Mesendoderm (in vitro differentiated cells): ENCODE measurements around the gene ITGA2B.

Experiments used
- DNase-seq: peaks from one replicate; pipeline ENCODE4 v3.0.0; 2013
- H2AK5ac ChIP-seq: 2 replicates; pipeline ENCODE4 v1.6.1; 2013; ENCODE audit warnings: low read length, inconsistent platforms
- H2BK120ac ChIP-seq: 2 replicates; pipeline ENCODE4 v1.6.1; 2013; ENCODE audit warnings: low read depth, mild to moderate bottlenecking, low read length, moderate library complexity, mixed read lengths
- H2BK15ac ChIP-seq: replicated peaks from 2 replicates; pipeline ENCODE4 v1.6.1; 2013; ENCODE audit warnings: low read depth, mild to moderate bottlenecking, moderate library complexity
- H2BK5ac ChIP-seq: 2 replicates; pipeline ENCODE4 v1.6.1; 2013; ENCODE audit warnings: low read length, inconsistent platforms
- H3K18ac ChIP-seq: 2 replicates; pipeline ENCODE4 v1.6.1; 2013; ENCODE audit warnings: mild to moderate bottlenecking, low read length, mixed read lengths
- H3K23ac ChIP-seq: one replicate; pipeline ENCODE4 v1.6.1; 2013; ENCODE audit warnings: low read length
- H3K27ac ChIP-seq: 2 replicates; pipeline ENCODE4 v1.5.1; 2013; ENCODE audit warnings: low read depth, mild to moderate bottlenecking, inconsistent platforms, low read length, moderate library complexity
- H3K27me3 ChIP-seq: 2 replicates; pipeline ENCODE4 v1.6.1; 2013; ENCODE audit warnings: low read length, control low read depth, mild to moderate bottlenecking, inconsistent platforms; ENCODE audit not compliant: insufficient read depth, poor library complexity
- H3K36me3 ChIP-seq: 2 replicates; pipeline ENCODE4 v1.6.1; 2013; ENCODE audit warnings: low read length, inconsistent platforms; ENCODE audit not compliant: control insufficient read depth, insufficient read depth
- H3K4ac ChIP-seq: one replicate; pipeline ENCODE4 v1.6.1; 2013; ENCODE audit warnings: low read depth, mild to moderate bottlenecking, low read length, moderate library complexity
- H3K4me1 ChIP-seq: 2 replicates; pipeline ENCODE4 v1.6.1; 2013; ENCODE audit warnings: low read depth, low read length, inconsistent platforms; ENCODE audit not compliant: control insufficient read depth
- H3K4me2 ChIP-seq: 2 replicates; pipeline ENCODE4 v1.6.1; 2013; ENCODE audit warnings: low read length
- H3K4me3 ChIP-seq: 2 replicates; pipeline ENCODE4 v1.5.1; 2013; ENCODE audit warnings: mild to moderate bottlenecking, low read length
- H3K56ac ChIP-seq: one replicate; pipeline ENCODE4 v1.6.1; 2013; ENCODE audit warnings: low read length
- H3K79me1 ChIP-seq: 2 replicates; pipeline ENCODE4 v1.6.1; 2013; ENCODE audit warnings: low read length, inconsistent platforms
- H3K79me2 ChIP-seq: 2 replicates; pipeline ENCODE4 v1.6.1; 2013; ENCODE audit warnings: mild to moderate bottlenecking, low read length; ENCODE audit not compliant: control insufficient read depth, insufficient read depth
- H3K9ac ChIP-seq: 2 replicates; pipeline ENCODE4 v1.6.1; 2013; ENCODE audit warnings: low read length, inconsistent platforms
- H4K5ac ChIP-seq: one replicate; pipeline ENCODE4 v1.6.1; 2013; ENCODE audit warnings: low read length
- H4K8ac ChIP-seq: one replicate; pipeline ENCODE4 v1.6.1; 2013; ENCODE audit warnings: low read depth, mild to moderate bottlenecking, control low read depth, low read length, moderate library complexity
- WGBS: extraction: QIAGEN DNeasy Blood & Tissue Kit; methylation state at CpG from one replicate; pipeline ENCODE4 v1.1.7; 2013; ENCODE audit warnings: low lambda C conversion rate, missing lambda C conversion rate; ENCODE audit not compliant: insufficient coverage; ENCODE audit errors: extremely low coverage; 5-methylcytosine and 5-hydroxymethylcytosine counted together

Gene ITGA2B

DNA sequence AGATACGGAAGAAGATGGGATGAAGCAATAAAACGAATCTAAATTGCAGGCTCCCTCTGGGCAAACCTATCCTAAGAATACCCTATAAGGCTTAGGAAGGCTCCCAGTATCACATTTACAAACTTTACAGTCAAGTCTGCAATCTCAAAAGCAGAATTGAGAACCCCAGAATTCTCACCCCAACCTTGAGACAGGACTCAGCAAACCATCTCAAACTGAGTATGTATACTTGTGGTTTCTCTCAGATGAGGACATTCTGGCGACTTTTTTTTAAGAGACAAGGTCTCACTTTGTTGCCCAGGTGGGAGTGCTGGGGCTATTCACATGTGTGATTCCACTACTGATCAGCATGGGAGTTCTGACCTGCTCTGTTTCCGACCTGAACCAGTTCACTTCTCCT lies 19.3 kb upstream of the ITGA2B start:
- no peaks in the 10 kb centered on the region for H3K79me2 ChIP-seq
- no peak overlapping the region for H4K5ac ChIP-seq
- H2BK15ac ChIP-seq: no peak overlapping the region
- no peaks in the 10 kb centered on the region for H3K36me3 ChIP-seq
- no peaks in the 10 kb centered on the region for H3K79me1 ChIP-seq
- no CpG with 5 or more reads among the region's 4 CpGs for WGBS
- no peak overlapping the region for H3K4me3 ChIP-seq
- H3K4ac ChIP-seq: no peak overlapping the region
- H4K8ac ChIP-seq: no peak overlapping the region
- no peak overlapping the region for H3K56ac ChIP-seq
- no peaks in the 10 kb centered on the region for H3K27me3 ChIP-seq
- H3K27ac ChIP-seq: no peak overlapping the region
- H3K4me2 ChIP-seq: no peak overlapping the region
- no peak for DNase-seq
- H2BK5ac ChIP-seq: no peak overlapping the region
- H3K4me1 ChIP-seq: no peaks in the 10 kb centered on the region
- H2AK5ac ChIP-seq: no peak overlapping the region
- H3K9ac ChIP-seq: no peak overlapping the region
- H3K18ac ChIP-seq: no peak overlapping the region
- H2BK120ac ChIP-seq: no peak overlapping the region
- H3K23ac ChIP-seq: no peak overlapping the region

- WGBS: no CpG with 5 or more reads among the region's 5 CpGs
- no peak overlapping the region for H2BK120ac ChIP-seq
- H3K27me3 ChIP-seq: no peaks in the 10 kb centered on the region
- no peak overlapping the region for H3K23ac ChIP-seq
- no peak overlapping the region for H2BK5ac ChIP-seq
- no peak overlapping the region for H3K4me3 ChIP-seq
- H3K4me1 ChIP-seq: no peaks in the 10 kb centered on the region
- DNase-seq: no peak
- no peak overlapping the region for H3K4me2 ChIP-seq
- H2AK5ac ChIP-seq: no peak overlapping the region
- no peak overlapping the region for H4K5ac ChIP-seq
- no peak overlapping the region for H3K56ac ChIP-seq
- H3K18ac ChIP-seq: no peak overlapping the region
- no peak overlapping the region for H3K4ac ChIP-seq
- peaks cover 6% of the 10 kb centered on the region for H3K36me3 ChIP-seq
- H2BK15ac ChIP-seq: no peak overlapping the region
- H3K79me1 ChIP-seq: no peaks in the 10 kb centered on the region
- H3K27ac ChIP-seq: no peak overlapping the region
- H4K8ac ChIP-seq: no peak overlapping the region
- no peaks in the 10 kb centered on the region for H3K79me2 ChIP-seq
- H3K9ac ChIP-seq: no peak overlapping the region
Measured at GRCh38 chr17:44402564-44403172, 13.2 kb upstream of the ITGA2B start.

DNA sequence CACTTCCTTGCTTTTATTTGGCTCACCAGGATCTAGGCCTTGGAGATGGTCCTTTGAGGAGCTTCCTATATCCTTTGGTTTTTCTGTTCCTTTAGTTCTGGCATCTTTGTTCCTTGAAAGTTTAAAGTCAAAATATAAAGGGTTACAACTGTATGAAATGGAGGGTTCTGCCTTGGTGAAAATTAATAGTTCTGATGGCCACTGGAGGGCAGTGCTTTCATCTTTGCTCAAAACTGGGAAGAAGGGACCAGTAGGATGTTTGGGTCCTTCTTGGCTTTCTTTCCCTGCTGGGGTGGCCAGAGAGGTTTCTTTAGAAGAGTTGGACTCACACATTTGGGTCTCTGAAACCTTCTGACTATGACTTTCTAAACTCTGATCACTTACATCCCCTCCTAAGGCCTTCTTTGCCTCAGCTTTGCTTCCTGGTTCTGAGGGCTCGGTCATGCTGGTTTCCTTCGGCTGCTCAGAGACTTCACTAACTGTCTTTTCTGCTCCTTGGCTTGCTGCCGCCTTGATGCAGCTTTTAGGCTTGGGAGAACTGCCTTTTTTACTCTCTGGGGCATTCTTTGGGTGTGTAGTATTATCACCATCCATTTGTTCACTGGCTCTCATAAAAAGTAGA lies 10.9 kb upstream of the ITGA2B start:
- Histone ChIP-seq H3K27me3 (no peaks in the 10 kb centered on the region), H3K79me1 (no peaks in the 10 kb centered on the region), H3K23ac (no peak overlapping the region), H4K8ac (no peak overlapping the region), H3K56ac (no peak overlapping the region), H2BK5ac (no peak overlapping the region), H2BK120ac (no peak overlapping the region), H3K4ac (no peak overlapping the region), H3K4me2 (no peak overlapping the region), H3K18ac (no peak overlapping the region), H4K5ac (no peak overlapping the region), H3K79me2 (no peaks in the 10 kb centered on the region), H2AK5ac (no peak overlapping the region), H3K27ac (no peak overlapping the region), H3K4me1 (no peaks in the 10 kb centered on the region), H2BK15ac (no peak overlapping the region), H3K4me3 (no peak overlapping the region), H3K36me3 (peaks cover 6% of the 10 kb centered on the region), H3K9ac (no peak overlapping the region)
- no peak for DNase-seq
- WGBS: no CpG with 5 or more reads among the region's 3 CpGs

DNA sequence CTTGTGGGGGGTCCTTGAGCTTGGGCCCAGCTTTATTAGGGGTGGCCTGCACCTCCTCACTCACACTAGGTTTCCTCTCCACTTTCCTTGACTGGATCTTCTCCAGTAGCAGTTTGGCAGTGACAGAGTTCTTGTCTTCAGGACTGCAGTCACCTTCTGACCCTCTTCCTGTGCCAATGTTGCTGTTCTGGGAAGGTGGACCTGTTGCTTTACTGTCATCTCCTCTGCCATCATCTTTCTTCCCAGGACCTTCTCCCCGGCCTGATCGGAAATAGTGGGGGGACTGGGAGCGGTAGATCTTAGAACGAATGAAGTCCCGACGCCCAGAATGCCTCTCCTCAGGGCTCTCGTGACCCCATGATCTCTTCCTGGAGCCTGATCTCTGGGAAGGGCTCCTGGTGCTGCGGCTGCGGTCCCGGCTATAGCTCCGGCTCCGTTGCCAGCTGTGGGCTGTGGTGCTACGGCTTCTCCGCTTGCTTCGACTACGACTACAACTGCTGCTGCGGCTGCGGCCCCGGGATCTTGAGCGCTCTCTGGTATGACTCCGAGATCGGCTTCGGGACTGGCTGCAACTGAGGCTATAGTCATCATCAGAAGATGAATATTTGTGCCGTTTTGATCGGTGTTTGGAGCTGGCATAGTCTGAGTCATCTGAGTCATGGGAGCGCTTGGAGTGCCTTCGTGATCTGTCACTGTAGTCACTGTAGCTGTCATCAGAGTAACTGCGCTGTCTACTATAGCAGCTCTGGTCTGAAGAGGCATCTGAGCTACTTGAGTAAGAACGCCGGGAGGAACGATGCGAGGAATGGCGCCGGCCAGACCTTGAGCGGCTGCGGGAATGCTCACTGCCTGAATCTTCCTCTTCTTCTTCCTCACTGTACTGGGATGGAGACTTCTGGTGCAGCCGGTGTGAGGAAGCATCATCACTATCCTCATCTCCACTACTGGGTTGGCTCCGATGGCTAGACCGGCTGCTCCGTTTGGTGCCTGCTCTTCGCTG lies 9.5 kb upstream of the ITGA2B start:
- WGBS: no CpG with 5 or more reads among the region's 41 CpGs
- no peak overlapping the region for H4K8ac ChIP-seq
- no peak overlapping the region for H2BK15ac ChIP-seq
- no peaks in the 10 kb centered on the region for H3K4me1 ChIP-seq
- no peaks in the 10 kb centered on the region for H3K79me2 ChIP-seq
- no peak overlapping the region for H3K23ac ChIP-seq
- H3K9ac ChIP-seq: no peak overlapping the region
- no peak overlapping the region for H2BK5ac ChIP-seq
- no peak overlapping the region for H3K4ac ChIP-seq
- H3K56ac ChIP-seq: no peak overlapping the region
- no peaks in the 10 kb centered on the region for H3K27me3 ChIP-seq
- no peak overlapping the region for H3K27ac ChIP-seq
- DNase-seq: no peak
- H3K18ac ChIP-seq: no peak overlapping the region
- H3K79me1 ChIP-seq: no peaks in the 10 kb centered on the region
- peaks cover 6% of the 10 kb centered on the region for H3K36me3 ChIP-seq
- H2AK5ac ChIP-seq: no peak overlapping the region
- H3K4me2 ChIP-seq: no peak overlapping the region
- no peak overlapping the region for H4K5ac ChIP-seq
- H3K4me3 ChIP-seq: no peak overlapping the region
- no peak overlapping the region for H2BK120ac ChIP-seq

DNA sequence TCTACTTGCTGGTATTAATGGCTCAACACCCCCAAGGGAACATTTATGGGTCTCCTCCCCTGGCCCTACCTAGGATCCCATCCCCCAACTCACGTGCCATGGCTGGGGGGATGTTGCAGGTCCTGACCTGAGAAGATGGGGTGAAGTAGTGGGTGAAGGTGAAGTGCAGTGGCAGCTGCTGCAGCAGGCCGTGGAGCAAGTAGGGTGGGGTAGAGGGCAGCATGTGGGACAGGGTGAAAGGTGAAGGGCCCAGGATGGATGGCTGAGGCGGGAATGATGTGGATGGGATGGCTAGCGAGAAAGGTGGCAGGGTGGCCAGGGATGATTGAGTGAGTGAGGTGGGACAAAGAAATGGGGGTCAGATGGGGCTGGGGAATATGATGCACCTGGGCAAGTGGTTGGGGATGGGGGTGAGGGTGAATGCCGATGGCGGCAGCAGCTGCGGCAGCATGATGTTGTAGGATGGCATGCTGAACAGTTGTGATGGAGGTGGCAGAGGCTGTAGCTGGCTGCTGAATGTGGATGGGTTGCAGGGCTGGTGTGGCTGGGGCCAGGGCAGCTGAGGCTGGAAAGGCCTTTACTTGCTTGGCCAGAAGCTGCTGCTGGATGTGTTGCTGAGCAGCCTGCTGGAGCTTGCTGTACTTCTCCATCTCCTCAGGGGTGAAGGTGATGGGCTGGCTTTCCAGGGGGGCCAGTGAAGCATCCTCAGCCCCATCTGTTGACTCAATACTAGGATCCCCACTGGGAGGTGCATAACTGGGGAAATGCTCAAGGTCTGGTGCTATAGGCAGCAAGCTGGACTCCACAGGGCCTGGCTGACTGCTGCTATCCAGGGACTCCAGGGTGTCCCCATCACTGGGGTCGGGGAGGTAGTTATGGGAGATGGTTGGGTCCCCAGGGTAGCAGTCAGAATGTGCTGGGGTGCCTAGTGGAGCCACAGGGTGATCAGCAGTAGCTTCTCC lies 8.3 kb upstream of the ITGA2B start:
- WGBS: no CpG with 5 or more reads among the region's 8 CpGs
- Histone ChIP-seq H3K27me3 (no peaks in the 10 kb centered on the region), H2BK15ac (no peak overlapping the region), H3K4me1 (no peaks in the 10 kb centered on the region), H3K56ac (no peak overlapping the region), H3K79me2 (no peaks in the 10 kb centered on the region), H3K23ac (no peak overlapping the region), H3K79me1 (no peaks in the 10 kb centered on the region), H2AK5ac (no peak overlapping the region), H4K8ac (no peak overlapping the region), H3K4me3 (no peak overlapping the region), H3K18ac (no peak overlapping the region), H3K4me2 (no peak overlapping the region), H4K5ac (no peak overlapping the region), H3K36me3 (peaks cover 6% of the 10 kb centered on the region), H3K4ac (no peak overlapping the region), H2BK5ac (no peak overlapping the region), H3K9ac (no peak overlapping the region), H3K27ac (no peak overlapping the region), H2BK120ac (no peak overlapping the region)
- DNase-seq: no peak
